PC-3 (cell line): ENCODE data around the gene LIN28B.
"Not testable (repeated sequence)": the region's sequence is repeated elsewhere in the genome, so short reads cannot be mapped to it uniquely, and the experiment has no call there.

ENCODE experiments used
- EZH2 ChIP-seq: fragments of 300-600 bp; sonication (generic); IDR thresholded peaks from one replicate; pipeline ENCODE4 v1.6.1; 2017; ENCODE audit warnings: antibody characterized with exemption, mild to moderate bottlenecking, low read length; ENCODE audit not compliant: unreplicated experiment
- EZH2phosphoT487 ChIP-seq: fragments of 300-600 bp; sonication (generic); IDR thresholded peaks from 2 replicates; pipeline ENCODE4 v1.6.1; 2018; ENCODE audit warnings: mild to moderate bottlenecking, antibody characterized with exemption, low read length, borderline replicate concordance
- TF ChIP-seq, protein P1 (sequence below): fragments of 300-600 bp; sonication (generic); conservative IDR thresholded peaks from 2 replicates; pipeline ENCODE4 v1.5.1; 2017; ENCODE audit warnings: antibody characterized with exemption, low read depth, mild to moderate bottlenecking, low read length

DNA sequence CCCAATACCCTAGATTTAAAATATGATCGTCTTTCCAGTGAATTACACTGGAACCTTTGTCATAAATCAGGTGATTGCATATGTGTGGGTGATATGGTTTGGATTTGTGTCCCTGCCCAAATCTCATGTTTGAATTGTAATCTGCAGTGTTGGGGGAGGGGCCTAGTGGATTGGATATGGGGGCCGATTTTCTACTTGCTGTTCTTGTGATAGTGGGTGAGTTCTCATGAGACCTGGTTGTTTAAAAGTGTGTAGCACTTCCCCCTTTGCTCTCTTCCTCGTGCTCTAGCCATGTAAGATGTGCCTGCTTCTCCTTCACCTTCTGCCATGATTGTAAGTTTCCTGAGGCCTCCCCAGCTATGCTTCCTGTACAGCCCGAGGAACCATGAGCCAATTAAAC, 29.0 kb downstream of the LIN28B start:
- TF ChIP-seq, protein P1, sequence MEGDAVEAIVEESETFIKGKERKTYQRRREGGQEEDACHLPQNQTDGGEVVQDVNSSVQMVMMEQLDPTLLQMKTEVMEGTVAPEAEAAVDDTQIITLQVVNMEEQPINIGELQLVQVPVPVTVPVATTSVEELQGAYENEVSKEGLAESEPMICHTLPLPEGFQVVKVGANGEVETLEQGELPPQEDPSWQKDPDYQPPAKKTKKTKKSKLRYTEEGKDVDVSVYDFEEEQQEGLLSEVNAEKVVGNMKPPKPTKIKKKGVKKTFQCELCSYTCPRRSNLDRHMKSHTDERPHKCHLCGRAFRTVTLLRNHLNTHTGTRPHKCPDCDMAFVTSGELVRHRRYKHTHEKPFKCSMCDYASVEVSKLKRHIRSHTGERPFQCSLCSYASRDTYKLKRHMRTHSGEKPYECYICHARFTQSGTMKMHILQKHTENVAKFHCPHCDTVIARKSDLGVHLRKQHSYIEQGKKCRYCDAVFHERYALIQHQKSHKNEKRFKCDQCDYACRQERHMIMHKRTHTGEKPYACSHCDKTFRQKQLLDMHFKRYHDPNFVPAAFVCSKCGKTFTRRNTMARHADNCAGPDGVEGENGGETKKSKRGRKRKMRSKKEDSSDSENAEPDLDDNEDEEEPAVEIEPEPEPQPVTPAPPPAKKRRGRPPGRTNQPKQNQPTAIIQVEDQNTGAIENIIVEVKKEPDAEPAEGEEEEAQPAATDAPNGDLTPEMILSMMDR, result not testable (repeated sequence)
- TF ChIP-seq EZH2, EZH2phosphoT487: not testable (repeated sequence)
